HepG2 (cell line): ENCODE data around the gene GCNT3.

Source experiments
- NR2F1 ChIP-seq, 2 experiments: fragments of 450-650 bp in 1 of 2; formaldehyde crosslinking in 1 of 2; IDR thresholded peaks; 2 replicates each; pipeline versions ENCODE4 v1.5.0 to v1.6.1; 2016 to 2020; ENCODE audit warnings: mild to moderate bottlenecking in 1 of 2, missing compliant biosample characterization in 1 of 2, missing genetic modification reagents in 1 of 2, moderate library complexity in 1 of 2
- SNRNP70 ChIP-seq: fragments of 200-400 bp; formaldehyde crosslinking; IDR thresholded peaks from 2 replicates; pipeline ENCODE4 v1.6.1; 2017; ENCODE audit warnings: mild to moderate bottlenecking, low read depth, low read length, moderate library complexity
- TAF15 ChIP-seq: fragments of 200-400 bp; formaldehyde crosslinking; IDR thresholded peaks from one replicate; pipeline ENCODE4 v1.6.1; 2018; ENCODE audit warnings: mild to moderate bottlenecking, low read depth, low read length; ENCODE audit not compliant: poor library complexity, severe bottlenecking
- TCF12 ChIP-seq, 2 experiments: fragments of 450-650 bp in 1 of 2; sonication (generic) in 1 of 2; formaldehyde crosslinking in 1 of 2; IDR thresholded peaks; 2 replicates each; pipeline versions ENCODE4 v1.6.1 to v1.8.0; 2017 to 2022; ENCODE audit warnings: antibody characterized with exemption in 1 of 2, mild to moderate bottlenecking in 1 of 2, missing genetic modification reagents in 1 of 2, moderate library complexity in 1 of 2
- ZNF34 ChIP-seq: sonication (generic); formaldehyde crosslinking; IDR thresholded peaks from 2 replicates; pipeline ENCODE4 v1.4.0; 2020; ENCODE audit warnings: mild to moderate bottlenecking, missing genetic modification reagents, borderline replicate concordance

GRCh38 chr15:59668556-59668955, 57.0 kb downstream of the GCNT3 start:
- TF ChIP-seq NR2F1 (CRISPR knock-in tag; IDR thresholded peaks at IDR 0.05): no peak
- no peak for TF ChIP-seq TAF15
- TF ChIP-seq SNRNP70: no peak
- no peak for TF ChIP-seq ZNF34 (CRISPR knock-in tag)
- no peak for TF ChIP-seq TCF12 (IDR thresholded peaks at IDR 0.05)
- TF ChIP-seq TCF12 (CRISPR knock-in tag; IDR thresholded peaks at IDR 0.05): no peak
